Activated T-cell treated with anti-CD3 and anti-CD28 coated beads for 48 hours (primary cell): ENCODE measurements around the gene EPHB4.
"Not testable (repeated sequence)": the region's sequence is repeated elsewhere in the genome, so short reads cannot be mapped to it uniquely, and the experiment has no call there.

Experiments
- DNase-seq: peaks from one replicate; pipeline ENCODE4 v3.0.0-alpha.2; 2020; ENCODE audit warnings: low read depth

EPHB4 gene

DNA sequence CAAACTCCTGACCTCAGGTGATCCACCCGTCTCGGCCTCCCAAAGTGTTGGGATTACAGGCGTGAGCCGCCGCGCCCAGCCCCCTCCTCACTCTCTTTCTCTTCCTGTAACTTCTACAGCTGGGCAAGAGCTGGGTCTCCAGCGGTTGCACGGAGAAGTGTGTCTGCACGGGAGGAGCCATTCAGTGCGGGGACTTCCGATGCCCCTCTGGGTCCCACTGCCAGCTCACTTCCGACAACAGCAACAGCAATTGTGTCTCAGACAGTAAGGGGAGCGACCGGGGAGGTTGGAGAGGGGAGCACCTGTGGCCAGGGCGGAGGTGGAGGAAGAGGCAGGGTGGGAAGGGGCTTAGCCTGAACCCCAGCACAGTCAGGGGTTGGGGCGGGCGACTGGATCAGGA lies 41.4 kb downstream of the EPHB4 start:
- no peak for DNase-seq

DNA sequence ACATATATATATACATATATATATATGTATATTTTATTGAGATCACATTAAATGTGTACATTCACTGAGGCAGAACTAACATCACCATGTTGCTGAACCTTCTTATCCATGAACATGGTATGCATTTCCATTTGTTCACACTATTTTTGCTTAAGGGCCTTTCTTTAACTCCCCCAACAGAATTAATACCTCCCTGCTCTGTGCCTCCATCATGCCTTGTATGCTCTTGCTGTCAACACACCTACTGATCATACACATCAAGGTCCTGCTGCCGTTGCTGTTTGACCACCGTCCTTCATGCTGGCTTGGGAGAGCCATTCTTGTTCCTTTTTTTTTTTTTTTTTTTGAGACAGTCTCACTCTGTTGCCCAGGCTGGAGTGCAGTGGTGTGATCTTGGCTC lies 43.5 kb downstream of the EPHB4 start:
- DNase-seq, result no peak

DNA sequence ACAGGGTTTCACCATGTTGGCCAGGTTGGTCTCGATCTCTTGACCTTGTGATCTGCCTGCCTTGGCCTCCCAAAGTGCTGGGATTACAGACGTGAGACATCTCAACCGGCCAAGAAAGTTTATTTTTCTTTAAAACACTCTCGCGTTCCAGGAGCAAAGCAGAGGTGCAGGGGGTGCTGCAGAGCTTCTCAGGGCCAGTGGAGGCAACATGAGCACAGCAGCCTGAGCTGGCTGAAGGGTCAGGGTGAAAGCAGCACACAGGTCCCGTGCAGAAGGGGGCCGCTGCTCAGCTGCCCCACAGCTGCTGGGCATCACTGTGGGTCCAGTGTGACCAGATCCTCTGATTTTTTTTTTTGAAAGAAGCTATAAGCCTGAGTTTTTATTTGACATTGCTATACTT lies 46.1 kb downstream of the EPHB4 start:
- no peak for DNase-seq

DNA sequence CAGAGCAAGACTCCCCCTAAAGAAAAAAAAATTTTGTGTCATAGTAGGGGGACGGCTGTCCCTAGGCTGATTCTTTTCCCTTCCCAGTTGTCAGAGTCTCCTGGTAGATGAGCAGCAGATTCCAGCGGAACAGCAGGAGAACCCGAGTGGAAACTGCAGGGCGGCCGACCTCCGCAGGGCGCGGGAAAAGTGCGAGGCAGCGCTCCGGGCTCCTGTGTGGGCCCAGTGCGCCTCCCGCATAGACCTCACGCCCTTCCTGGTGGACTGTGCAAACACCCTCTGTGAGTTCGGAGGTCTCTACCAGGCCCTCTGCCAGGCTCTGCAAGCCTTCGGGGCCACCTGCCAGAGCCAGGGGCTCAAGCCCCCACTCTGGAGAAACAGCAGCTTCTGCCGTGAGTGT lies 48.0 kb downstream of the EPHB4 start:
- DNase-seq, result no peak

DNA sequence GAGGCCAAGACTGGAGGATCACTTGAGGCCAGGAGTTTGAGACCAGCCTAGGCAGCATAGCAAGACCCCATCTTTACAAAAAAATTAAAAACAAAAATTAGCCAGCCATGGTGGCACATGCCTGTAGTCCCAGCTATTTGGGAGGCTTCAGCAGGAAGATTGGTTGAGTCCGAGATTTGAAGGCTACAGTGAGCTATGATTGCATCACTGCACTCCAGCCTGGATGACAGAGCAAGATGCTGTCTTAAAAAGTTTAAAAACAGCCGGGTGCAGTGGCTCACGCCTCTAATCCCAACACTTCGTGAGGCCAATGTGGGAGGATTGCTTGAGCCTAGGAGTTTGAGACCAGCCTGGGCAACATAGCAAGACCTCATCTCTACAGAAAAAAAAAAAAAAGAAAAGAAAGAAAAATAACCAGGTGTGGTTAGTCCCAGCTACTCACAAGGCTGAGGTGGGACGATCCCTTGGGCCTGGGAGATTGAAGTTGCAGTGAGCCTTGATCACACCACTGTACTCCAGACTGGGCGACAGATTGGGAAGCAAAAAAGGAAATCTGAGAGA lies 49.2 kb downstream of the EPHB4 start:
- DNase-seq, result no peak

DNA sequence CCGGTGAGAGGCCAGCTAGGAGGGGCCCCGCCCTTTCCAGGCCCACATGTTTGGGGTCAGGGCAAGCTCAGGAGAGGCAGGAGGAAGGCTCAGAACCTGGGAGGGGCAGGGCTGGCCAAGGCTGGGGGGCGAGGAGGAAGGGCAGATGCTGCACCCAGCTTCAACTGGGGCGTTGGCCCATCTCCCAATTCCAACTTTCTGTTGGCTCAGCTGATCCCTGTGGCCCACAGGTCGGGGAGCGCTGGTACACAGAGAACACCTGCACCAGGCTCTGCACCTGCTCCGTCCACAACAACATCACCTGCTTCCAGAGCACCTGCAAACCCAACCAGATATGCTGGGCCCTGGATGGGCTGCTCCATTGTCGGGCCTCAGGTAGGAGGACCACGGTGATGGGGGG lies 53.8 kb downstream of the EPHB4 start:
- DNase-seq, result no peak

DNA sequence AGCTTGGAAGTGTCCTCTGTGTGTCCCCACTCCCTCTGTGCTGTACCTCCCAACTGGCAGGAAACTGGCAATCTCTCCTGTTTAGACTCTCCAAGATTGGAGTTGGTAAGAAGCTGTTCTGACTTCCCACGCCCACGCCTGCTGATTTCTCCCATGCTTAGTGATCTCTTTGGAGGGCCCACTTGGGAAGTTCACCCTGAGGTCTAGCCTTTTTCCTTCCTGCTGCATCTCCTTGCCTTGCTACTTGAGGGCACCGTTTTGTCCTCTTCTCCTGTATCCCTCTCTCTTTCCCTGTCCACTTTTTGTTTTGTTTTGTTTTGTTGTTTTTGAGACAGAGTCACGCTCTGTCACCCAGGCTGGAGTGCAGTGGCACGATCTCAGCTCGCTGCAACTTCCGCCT lies 58.5 kb downstream of the EPHB4 start:
- DNase-seq, result no peak

DNA sequence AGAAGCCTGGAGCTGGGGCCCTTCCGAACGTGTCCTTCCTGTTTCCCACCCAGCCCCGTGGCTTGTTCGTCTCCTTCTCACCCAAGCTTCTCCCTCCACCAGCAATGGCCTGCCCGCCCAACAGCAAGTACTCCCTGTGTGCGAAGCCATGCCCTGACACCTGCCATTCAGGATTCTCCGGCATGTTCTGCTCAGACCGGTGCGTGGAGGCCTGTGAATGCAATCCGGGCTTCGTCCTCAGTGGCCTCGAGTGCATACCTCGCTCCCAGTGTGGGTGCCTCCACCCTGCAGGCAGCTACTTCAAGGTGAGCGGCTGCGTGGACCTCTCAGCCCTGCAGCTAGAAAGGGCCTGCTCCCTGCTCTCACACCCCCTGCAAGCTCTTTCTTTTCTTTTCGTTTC lies 62.1 kb downstream of the EPHB4 start:
- DNase-seq, result no peak

DNA sequence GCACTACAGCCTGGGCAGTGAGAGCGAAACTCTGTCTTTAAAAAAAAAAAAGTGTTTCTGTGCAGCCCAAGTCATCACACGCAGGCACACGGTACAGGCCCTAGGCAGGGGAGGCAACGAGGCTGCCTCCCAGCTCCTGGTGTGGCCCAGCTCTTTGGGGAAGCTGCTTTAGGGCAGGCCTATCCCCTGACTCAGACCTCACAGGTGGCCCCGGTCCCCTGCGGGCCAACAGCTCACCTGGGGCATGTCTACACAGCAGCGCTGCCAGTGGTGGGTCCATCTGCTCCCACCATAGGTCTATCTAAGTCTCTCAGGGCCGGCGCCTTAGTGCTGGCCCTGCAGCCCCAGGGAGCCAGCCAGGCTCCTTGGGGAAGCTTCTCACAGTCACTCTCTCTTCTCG lies 62.5 kb downstream of the EPHB4 start:
- DNase-seq, result no peak

DNA sequence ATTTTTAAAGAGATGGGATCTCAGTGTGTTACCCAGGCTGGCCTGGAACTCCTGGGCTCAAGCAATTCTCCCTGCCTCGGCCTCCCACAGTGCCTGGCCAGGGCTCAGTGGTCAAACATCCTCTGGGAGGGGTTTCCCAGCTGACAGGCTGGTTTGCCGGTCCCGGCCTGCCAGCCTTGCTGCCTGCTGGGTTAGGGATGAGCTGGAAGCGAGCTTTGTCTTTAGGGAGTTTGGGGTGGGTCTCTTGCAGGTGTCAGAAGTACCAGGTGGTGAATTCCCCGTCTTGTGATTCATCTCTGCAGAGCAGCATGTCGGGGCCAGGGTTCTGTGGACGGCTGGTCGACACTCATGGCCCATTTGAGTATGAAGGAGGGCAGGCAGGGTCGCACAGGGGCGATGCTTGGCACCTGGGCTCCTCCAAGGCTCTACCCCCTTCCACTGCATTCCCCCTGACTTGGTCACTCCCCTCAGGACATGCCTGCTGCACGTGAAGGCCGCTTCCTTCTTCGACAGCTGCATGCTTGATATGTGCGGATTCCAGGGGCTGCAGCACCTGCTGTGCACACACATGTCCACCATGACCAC lies 63.7 kb downstream of the EPHB4 start:
- no peak for DNase-seq

DNA sequence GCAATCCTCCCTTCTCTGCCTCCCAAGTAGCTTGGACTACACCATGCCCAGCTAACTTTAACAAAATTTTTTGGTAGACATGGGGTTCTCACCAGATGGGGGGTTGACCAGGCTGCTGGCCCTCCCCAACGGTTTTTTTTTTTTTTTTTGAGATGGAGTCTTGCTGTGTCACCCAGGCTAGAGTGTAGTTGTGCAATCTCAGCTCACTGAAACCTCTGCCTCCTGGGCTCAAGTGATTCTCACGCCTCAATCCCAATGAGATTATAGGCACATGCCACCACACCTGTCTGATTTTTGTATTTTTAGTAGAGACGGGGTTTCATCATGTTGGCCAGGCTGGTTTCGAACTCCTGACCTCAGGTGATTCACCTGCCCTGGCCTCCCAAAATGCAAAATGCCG lies 64.5 kb downstream of the EPHB4 start:
- DNase-seq, result not testable (repeated sequence)

DNA sequence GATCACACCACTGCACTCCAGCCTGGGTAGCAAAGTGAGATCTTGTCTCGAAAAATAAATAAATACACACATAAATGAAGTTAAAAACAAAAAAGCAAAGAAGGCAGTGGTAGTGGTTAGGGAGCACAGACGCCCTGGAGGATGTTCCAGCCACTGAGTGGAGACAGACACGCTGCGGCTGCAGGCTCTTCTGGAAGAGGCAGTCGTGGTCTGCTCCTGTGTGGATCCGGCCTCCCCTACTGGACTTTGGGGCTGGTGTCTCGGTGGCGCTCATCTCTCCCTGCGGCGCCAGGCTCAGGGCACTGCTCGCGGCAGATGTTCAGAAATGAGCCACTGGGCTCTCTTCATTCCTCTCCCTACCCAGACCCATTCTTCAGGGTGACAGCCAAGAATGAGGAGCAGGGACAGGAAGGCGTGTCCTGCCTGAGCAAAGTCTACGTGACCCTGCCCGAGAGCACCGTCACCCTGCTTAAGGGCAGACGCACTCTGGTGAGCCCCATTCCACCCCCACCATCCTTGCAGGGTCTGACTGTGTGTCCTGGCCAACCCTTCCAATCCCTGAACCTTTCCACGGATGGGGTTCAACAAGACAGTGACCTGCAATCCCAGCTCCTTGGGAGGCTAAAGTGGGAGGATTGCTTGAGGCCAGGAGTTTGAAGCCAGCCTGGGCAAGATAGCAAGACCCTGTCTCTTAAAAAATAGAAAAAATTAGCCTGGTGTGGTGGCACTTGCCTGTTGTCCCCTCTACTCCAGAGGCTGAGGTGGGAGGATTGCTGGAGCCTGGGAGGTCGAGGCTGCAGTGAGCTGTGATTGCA lies 67.8 kb downstream of the EPHB4 start:
- DNase-seq, result no peak

DNA sequence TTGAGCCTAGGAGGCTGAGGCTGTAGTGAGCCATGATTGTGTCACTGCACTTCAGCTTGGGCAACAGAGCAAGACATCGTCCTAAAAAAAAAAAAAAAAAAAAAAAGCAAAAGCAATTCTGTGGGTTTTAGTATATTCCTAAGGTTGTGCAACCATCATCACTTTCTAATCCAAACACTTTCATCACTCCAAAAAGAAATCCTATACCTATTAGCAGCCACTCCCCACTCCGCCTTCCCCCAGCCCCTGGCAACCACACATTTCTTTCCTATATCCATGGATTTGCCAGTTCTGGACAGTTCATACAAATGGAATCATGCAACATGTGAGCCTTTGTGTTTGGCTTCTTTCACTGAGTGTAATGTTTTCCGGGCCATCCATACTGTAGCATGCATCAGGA lies 73.6 kb downstream of the EPHB4 start:
- no peak for DNase-seq

DNA sequence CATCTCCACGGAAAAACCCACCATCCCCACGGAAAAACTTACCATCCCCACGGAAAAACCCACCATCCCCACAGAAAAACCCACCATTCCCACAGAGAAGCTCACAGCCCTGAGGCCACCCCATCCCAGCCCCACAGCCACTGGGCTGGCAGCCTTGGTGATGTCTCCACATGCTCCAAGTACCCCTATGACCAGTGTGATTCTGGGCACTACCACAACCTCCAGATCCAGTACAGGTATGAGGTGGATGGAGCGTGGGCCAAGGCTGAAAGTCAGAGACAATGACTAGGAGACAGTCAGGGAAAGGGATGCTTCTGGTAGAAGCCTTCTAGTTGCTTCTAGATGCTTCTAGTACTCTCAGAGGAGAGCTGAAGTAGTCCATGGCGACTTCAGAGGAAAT lies 74.3 kb downstream of the EPHB4 start:
- DNase-seq, result no peak
